ENCODE data around the gene GOLGA7B.

The GOLGA7B gene

GRCh38 chr10:97868134-97868685, 18.6 kb downstream of the GOLGA7B start:
- no peak for DNase-seq (ENCODE audit: low read depth)

- DNase-seq (ENCODE audit: low read depth) = peak; percentile 37
Observed at GRCh38 chr10:97869091-97870042, 19.7 kb downstream of the GOLGA7B start.

- DNase-seq (ENCODE audit: low read depth) = no peak
Observed at GRCh38 chr10:97870990-97871389, 21.3 kb downstream of the GOLGA7B start.

DNA sequence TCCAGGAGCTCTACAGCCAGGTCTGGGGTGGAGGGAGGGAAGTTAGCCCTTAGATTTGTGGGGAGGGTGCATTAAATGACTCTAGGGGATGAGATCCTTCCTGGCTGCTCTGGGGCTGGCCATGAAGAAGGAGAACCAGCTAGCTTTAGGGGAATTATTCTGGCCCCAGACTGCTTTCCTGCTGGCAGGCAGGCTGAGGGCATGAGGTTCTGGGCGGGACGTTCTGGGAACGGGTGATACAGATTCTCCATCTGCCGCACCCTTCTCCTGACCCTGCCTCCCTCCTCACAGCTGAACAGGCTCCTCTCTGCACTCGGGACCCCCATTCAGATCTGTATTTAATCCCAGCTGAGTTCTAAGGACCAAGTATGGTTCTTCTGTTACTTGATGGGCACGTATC, 23.9 kb downstream of the GOLGA7B start:
- no peak for DNase-seq (ENCODE audit: low read depth)

DNA sequence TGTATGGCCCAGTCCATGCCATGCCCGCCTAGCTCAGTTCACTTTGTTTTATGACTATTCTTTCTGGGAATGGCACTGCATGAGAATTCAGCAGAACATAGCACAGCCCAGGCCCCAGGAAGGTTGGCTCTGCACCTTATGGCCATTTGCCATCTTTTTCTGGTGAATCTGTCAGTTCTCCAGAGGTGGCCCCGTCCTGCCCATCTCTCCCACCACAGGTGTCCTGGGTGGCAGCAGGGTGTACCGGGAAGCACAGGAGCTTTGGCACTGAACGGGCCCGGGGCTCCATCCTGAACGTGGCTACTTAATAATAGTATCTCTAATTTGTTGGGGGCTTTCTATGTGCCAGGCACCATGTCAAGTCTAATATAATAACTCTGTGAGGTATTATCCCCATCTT, 24.7 kb downstream of the GOLGA7B start:
- DNase-seq (ENCODE audit: low read depth) = no peak

DNA sequence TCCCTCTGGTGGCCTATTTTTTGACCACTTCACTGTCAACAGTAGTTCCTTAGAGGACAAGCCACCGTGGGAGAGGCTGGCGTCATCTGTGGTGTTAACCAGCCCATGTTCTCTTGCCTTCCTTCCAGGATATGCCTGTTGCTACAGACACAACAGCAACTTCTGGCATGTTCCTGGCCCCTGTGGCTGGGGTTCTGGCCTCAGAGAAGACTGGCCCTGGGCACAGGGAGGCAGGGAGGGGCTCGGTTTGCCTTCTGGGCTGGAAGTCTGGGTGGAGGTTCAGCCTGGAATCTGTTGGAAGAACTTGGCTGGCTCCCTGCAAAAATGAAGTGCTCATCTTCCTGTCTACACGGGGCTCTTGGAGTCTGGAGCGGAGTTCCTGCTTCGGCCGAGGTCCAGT, 25.7 kb downstream of the GOLGA7B start:
- no peak for DNase-seq (ENCODE audit: low read depth)

DNA sequence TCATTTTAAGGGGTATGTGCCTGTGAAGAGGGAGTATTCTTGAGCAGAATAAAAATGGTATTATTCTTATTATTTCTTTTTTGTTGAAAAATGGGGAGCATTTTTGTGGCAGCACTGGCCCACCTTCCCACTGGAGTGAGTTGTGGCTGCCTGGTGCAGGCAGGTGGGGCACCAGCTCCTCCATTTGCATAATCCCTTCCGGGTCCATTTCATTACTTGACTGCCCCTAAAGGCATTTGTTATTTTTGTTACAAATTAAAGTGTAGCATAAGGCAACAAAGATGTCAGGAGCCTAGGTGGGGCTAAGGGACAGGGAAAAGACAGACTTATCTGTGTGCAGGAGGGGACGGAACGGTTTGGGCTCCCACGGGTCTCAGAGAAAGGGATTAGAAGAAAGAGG, 26.8 kb downstream of the GOLGA7B start:
- no peak for DNase-seq (ENCODE audit: low read depth)

DNA sequence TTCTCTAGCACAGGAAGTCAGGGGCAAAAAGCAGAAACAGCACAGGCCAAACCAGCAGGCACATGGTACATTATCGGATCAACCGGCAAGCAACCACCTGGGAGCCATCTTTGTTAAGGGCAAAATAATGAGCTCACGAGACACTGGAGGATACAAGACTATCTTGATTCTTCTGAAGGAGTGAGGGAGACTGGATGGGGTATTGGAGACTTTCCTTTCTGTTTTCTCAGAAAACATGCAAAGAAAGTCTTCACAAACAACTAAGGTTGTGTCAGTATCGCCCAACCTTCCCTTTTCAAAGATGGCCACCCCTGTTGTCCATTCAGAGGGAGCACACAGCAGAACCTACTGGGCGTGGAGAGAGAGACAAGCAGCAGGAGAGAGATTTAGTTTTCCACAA, 29.6 kb downstream of the GOLGA7B start:
- DNase-seq (ENCODE audit: low read depth) = no peak

- no peak for DNase-seq (ENCODE audit: low read depth)
Observed at GRCh38 chr10:97880109-97880508, 30.5 kb downstream of the GOLGA7B start.

DNA sequence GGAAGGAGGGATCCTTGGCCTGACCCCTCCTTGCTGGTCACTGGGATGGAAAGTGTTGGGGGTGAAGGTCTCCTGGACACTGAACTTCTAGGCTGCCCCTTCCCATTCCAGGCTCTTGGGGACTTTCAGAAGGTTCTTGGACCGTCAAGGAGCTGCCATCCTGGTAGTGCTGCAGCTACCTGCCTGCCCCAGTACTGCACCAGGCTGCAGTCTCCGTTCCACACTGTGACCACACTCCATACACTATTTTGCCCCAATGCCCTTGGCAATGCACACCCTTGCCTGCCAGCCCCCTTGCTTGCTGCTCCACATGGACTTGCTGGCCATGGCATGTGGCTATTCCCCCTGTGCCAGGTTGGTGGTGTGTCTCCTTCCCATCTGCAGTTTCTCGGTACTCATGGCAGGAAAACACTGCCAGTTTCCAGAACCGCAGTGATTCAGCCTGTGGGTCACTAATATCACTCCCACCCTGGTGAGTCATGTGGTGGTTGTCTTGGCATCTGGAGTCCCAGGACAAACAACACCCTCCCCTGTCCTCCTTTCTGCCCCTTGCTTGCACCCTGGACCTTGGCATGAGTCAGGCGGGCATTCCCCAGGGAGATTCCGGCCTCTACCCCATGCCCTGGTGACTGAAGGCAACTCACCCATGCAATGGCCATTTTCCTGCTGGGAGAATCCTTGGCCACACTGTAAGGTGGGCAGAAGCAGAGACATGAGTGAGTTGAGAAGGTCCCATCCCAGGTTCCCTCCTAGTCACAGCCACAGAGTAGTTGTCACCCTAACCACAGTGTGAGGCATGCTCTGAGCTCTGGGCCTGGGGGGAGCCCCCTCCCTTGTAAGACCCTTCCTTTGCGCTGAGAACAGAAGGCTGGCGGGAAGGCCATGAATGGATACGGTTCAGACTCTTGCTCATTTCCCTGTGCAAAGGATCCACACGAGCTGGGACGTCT, 32.8 kb downstream of the GOLGA7B start:
- DNase-seq (ENCODE audit: low read depth) = peak; percentile 53

DNA sequence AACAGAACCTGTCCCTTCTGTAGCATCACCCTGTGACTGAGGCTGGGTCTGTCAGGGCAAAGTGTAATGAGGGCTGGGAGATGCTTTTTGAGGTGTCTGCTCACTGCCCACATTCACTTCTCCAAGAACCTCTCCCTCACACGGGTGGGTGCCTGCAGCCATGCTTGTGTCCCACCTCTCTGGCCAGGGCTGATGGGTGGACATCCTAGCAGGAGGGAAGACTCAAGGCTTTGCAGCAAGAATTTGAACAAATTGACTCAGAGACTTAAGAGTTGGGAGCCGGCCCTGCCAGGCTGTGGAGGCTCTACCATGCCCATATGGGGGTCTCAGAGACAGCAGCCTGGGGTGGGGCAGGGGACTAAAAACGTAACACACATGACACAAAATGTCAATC, 33.4 kb downstream of the GOLGA7B start:
- no peak for DNase-seq (ENCODE audit: low read depth)

DNA sequence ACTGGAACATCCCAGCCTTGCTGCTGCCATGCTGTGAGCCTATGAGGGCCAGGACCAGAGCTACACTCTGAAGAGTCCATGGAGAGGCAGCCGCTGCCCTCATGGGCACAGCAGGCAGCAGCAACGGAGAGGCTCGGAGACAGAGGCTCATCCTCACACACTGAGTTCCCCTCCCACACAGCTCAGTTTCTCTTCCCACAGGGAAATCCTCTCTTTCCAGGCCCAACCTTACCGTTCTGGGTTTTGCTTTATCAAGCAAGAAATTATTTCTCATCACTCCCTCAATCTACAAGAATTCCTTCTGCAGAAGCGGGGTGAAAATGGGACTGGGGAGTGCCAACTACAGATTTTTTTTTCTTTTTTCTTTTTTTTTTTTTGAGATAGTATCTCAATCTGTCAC, 36.6 kb downstream of the GOLGA7B start:
- DNase-seq (ENCODE audit: low read depth) = no peak

GRCh38 chr10:97887399-97887798, 37.8 kb downstream of the GOLGA7B start:
- DNase-seq (ENCODE audit: low read depth) = no peak

DNA sequence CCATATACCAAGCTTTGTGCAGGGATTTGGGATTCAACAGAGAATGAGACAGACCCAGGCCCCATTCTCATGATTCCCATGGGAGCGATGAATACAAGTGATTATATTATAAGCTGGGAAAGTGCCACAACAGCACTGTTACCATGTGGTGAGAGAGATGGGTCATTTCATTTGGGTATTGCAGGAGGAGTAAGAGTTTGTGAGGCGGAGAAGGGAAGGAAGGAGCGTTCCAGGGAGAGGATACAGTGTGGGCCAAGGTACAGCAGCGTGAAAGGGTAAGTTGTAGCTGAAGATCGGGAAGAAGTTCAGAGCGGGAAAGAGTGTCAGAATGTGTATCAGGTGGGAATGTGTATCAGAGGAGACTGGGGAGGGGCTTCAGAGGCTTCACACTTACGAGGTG, 38.5 kb downstream of the GOLGA7B start:
- no peak for DNase-seq (ENCODE audit: low read depth)

GRCh38 chr10:97888641-97889262, 39.1 kb downstream of the GOLGA7B start:
- peak; percentile 48 for DNase-seq (ENCODE audit: low read depth)

GRCh38 chr10:97889461-97890265, 40.0 kb downstream of the GOLGA7B start:
- peak; percentile 67 for DNase-seq (ENCODE audit: low read depth)

- no peak for DNase-seq (ENCODE audit: low read depth)
Observed at GRCh38 chr10:97891497-97892167, 42.0 kb downstream of the GOLGA7B start.

- DNase-seq (ENCODE audit: low read depth) = no peak
Observed at GRCh38 chr10:97892506-97892905, 42.9 kb downstream of the GOLGA7B start.

DNA sequence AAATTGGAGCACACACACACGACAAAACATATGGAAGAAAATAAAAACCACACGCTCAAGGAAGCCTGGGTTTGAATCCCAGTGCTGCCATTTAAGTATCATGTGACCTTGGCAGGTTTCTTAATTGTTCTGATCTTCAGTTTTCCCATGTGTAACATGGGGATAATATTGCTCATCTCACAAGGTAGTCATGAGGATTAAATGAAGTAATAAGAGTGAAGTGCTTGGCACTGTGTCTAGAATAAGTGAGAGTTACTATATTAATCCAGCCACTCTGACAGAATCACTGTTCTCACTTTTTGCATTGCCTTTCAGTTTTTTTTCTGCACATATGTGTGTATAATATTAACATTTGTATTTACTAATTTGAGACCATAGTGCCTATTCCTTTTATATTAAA, 43.3 kb downstream of the GOLGA7B start:
- no peak for DNase-seq (ENCODE audit: low read depth)

GRCh38 chr10:97894092-97894491, 44.4 kb downstream of the GOLGA7B start:
- no peak for DNase-seq (ENCODE audit: low read depth)

DNA sequence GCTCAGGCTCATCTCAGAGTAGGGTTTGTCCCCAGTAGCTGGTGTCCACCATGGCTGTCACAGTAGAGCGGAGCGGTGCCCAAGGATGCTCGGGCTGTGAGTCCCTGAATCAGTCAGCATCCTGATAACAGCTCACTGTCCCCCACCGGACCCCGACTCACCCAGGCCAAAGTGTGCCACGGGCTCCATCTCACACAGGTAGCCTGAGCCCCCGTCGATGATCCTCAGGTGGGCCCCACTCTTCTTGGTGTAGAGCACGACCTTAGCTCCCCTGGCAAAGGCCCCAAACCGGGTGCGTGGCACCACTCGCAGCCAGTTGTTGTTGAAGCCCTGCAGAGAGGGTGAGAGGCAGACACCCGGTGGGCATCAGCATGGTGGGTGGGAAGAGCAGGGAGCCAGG, 45.4 kb downstream of the GOLGA7B start:
- no peak for DNase-seq (ENCODE audit: low read depth)

Data from fibroblast of the conjunctiva (primary cell).